CD4-positive, alpha-beta memory T cell (primary cell): ENCODE data around the gene F8. TPM values are rescaled to one million over a fixed set of nuclear protein-coding genes. Genes with fewer than 3 reads are reported as not detected.
"Not testable (repeated sequence)": the region's sequence is repeated elsewhere in the genome, so short reads cannot be mapped to it uniquely, and the experiment has no call there.

Experiments
- CTCF ChIA-PET: fragments of 350-600 bp; sonication (Branson Sonifier 250); formaldehyde crosslinking; loops from one replicate; lab custom pipeline; 2021; ENCODE audit warnings: inconsistent platforms; ENCODE audit not compliant: partially characterized antibody; lab: Charles Lee
- POLR2A ChIA-PET: fragments of 350-600 bp; sonication (Branson Sonifier 250); formaldehyde crosslinking; loops from one replicate; lab custom pipeline; 2021; ENCODE audit not compliant: partially characterized antibody; lab: Charles Lee
- DNase-seq, 5 donors: peaks; one replicate each; pipeline versions ENCODE4 v3.0.0 to v3.0.0-alpha.2; 2020 to 2022; ENCODE audit warnings: mixed read lengths in 1 of 5
- H3K27ac ChIP-seq: one replicate; pipeline ENCODE4 v1.7.0; 2013; ENCODE audit warnings: low read depth, low read length
- H3K27me3 ChIP-seq: 2 replicates; pipeline ENCODE4 v1.7.0; 2013; ENCODE audit warnings: mild to moderate bottlenecking, low read length, moderate library complexity; ENCODE audit not compliant: insufficient read depth
- H3K36me3 ChIP-seq: 2 replicates; pipeline ENCODE4 v1.7.0; 2013; ENCODE audit warnings: mild to moderate bottlenecking, low read length, moderate library complexity; ENCODE audit not compliant: insufficient read depth
- H3K4me1 ChIP-seq: 2 replicates; pipeline ENCODE4 v1.7.0; 2013; ENCODE audit warnings: mild to moderate bottlenecking, low read length, moderate library complexity; ENCODE audit not compliant: insufficient read depth
- H3K4me3 ChIP-seq, 2 donors: one replicate each; pipeline ENCODE4 v1.7.0; 2013; ENCODE audit warnings: low read length in 2 of 2, mild to moderate bottlenecking in 1 of 2
- H3K9me3 ChIP-seq, 2 donors: one replicate each; pipeline ENCODE4 v1.7.0; 2013; ENCODE audit warnings: low read length in 2 of 2, control low read depth in 1 of 2; ENCODE audit not compliant: control insufficient read depth in 1 of 2
- H3K27ac Mint-ChIP-seq, 7 donors: one replicate each; pipeline ENCODE4 v1.8.0; 2020 to 2021; ENCODE audit warnings: mixed read lengths in 7 of 7, mild to moderate bottlenecking in 6 of 7, inconsistent platforms in 3 of 7, moderate library complexity in 3 of 7
- H3K27me3 Mint-ChIP-seq, 2 donors: one replicate each; pipeline ENCODE4 v1.8.0; 2020 to 2021; ENCODE audit warnings: mixed read lengths in 2 of 2
- H3K36me3 Mint-ChIP-seq, 2 donors: one replicate each; pipeline ENCODE4 v1.8.0; 2020 to 2021; ENCODE audit warnings: mixed read lengths in 2 of 2, inconsistent platforms in 1 of 2, mild to moderate bottlenecking in 1 of 2
- H3K4me1 Mint-ChIP-seq, 4 donors: one replicate each; pipeline ENCODE4 v1.8.0; 2020 to 2021; ENCODE audit warnings: mixed read lengths in 4 of 4, mild to moderate bottlenecking in 1 of 4
- H3K4me3 Mint-ChIP-seq, 8 donors: one replicate each; pipeline ENCODE4 v1.8.0; 2020 to 2021; ENCODE audit warnings: mixed read lengths in 8 of 8, mild to moderate bottlenecking in 7 of 8, moderate library complexity in 6 of 8, inconsistent platforms in 3 of 8
- H3K9me3 Mint-ChIP-seq, 8 donors: one replicate each; pipeline ENCODE4 v1.8.0; 2020 to 2021; ENCODE audit warnings: mixed read lengths in 8 of 8, mild to moderate bottlenecking in 5 of 8, inconsistent platforms in 3 of 8, moderate library complexity in 1 of 8
- intact Hi-C: fragments of 100-400 bp; cut with micrococcal nuclease; formaldehyde crosslinking; loops from one replicate; pipeline ENCODE4 v1.15.1; 2023
- polyA plus RNA-seq, 2 donors: library from polyadenylated mRNA; unstranded; fragments of 300-500 nt; fragmentation: Illumina TruSeq; gene quantifications; one replicate each; pipeline ENCODE4 v1.2.3, GENCODE V29; 2021
- total RNA-seq, 2 experiments: library from RNA; stranded (reverse); gene quantifications; one replicate each; pipeline ENCODE4 v1.2.3, GENCODE V29; 2021

Gene F8
- total and polyA plus RNA-seq, 4 experiments from 2014 or later: 2.4 to 7.2 (median 3.7) TPM

DNA sequence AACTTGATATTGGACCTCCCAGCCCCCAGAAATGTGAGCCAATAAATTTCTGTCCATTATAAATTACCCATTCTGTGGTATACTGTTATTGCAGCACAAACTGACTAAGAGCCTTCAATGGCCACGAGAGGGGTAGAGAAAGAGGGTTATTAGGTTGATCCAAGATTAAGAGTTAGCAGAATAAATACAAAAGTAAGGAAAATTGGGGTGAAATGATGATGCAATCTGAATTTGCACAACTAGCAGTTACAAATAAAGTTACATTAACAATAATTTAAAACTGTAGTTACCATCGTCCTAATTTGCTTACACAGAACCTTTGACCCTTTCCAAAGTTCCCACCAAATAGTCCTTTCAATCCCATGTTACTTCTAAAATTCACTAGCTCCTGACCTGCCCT, 54.2 kb downstream of the F8 start:
- no peak overlapping the region for H3K4me3 ChIP-seq
- H3K9me3 ChIP-seq: no peaks in the 10 kb centered on the region
- POLR2A ChIA-PET: no interaction called here
- Mint-ChIP-seq H3K27me3 (peaks cover 0 to 1% of the 10 kb centered on the region in 2 donors), H3K4me1 (no peaks in the 10 kb centered on the region), H3K27ac (no peak overlapping the region), H3K4me3 (no peak overlapping the region), H3K9me3 (peaks cover 0 to 5% (median 0%) of the 10 kb centered on the region in 8 donors), H3K36me3 (no peaks in the 10 kb centered on the region)
- H3K27ac ChIP-seq: no peak overlapping the region
- CTCF ChIA-PET: no interaction called here
- H3K36me3 ChIP-seq: no peaks in the 10 kb centered on the region
- DNase-seq: no peak
- intact Hi-C loops: no loop called here
- H3K4me1 ChIP-seq: no peaks in the 10 kb centered on the region
- H3K27me3 ChIP-seq: no peaks in the 10 kb centered on the region

DNA sequence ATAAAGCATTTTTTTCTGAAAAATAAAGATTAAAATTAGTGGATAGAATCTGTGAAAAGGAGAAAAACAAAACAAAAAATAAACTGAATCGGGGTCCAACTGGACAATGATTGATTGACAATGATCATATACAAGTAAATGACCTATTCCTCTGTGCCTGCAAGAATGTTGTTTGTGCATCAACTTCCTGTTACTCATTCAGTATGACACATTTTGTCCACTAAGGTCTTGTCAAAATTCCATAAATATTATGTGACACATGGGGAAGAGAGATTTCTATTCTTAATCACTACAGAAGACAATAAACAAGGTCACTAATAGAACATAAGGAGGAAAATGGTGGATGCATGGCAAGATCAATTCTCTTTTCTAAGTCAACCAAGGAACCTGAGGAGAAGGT, 54.9 kb downstream of the F8 start:
- CTCF ChIA-PET: no interaction called here
- Mint-ChIP-seq H3K36me3 (no peaks in the 10 kb centered on the region), H3K27ac (peak overlapping the region in 1 of 7 donors; percentile 16), H3K4me3 (no peak overlapping the region), H3K4me1 (no peaks in the 10 kb centered on the region), H3K9me3 (peaks cover 0 to 5% (median 0%) of the 10 kb centered on the region in 8 donors), H3K27me3 (peaks cover 0 to 1% of the 10 kb centered on the region in 2 donors)
- Histone ChIP-seq H3K4me3 (no peak overlapping the region), H3K4me1 (no peaks in the 10 kb centered on the region), H3K36me3 (no peaks in the 10 kb centered on the region), H3K27ac (no peak overlapping the region), H3K27me3 (no peaks in the 10 kb centered on the region), H3K9me3 (no peaks in the 10 kb centered on the region)
- intact Hi-C loops: no loop called here
- POLR2A ChIA-PET: no interaction called here
- no peak for DNase-seq

- Histone ChIP-seq H3K4me3 (no peak overlapping the region), H3K27me3 (no peaks in the 10 kb centered on the region), H3K27ac (no peak overlapping the region), H3K36me3 (no peaks in the 10 kb centered on the region), H3K4me1 (no peaks in the 10 kb centered on the region), H3K9me3 (no peaks in the 10 kb centered on the region)
- Mint-ChIP-seq H3K4me1 (no peaks in the 10 kb centered on the region), H3K27me3 (peaks cover 5 to 6% of the 10 kb centered on the region in 2 donors), H3K27ac (no peak overlapping the region), H3K4me3 (no peak overlapping the region), H3K36me3 (no peaks in the 10 kb centered on the region), H3K9me3 (peaks cover 0 to 3% (median under 1%) of the 10 kb centered on the region in 8 donors)
- CTCF ChIA-PET: no interaction called here
- POLR2A ChIA-PET: no interaction called here
- DNase-seq: no peak
- intact Hi-C loops: no loop called here
Observed at GRCh38 chrX:154961947-154962346, 60.6 kb downstream of the F8 start.

- H3K36me3 Mint-ChIP-seq, CTCF ChIA-PET, H3K27ac ChIP-seq, H3K4me3 Mint-ChIP-seq, H3K4me1 ChIP-seq, H3K27me3 ChIP-seq, H3K27ac Mint-ChIP-seq, H3K27me3 Mint-ChIP-seq, DNase-seq, POLR2A ChIA-PET, H3K4me1 Mint-ChIP-seq, intact Hi-C loops, H3K36me3 ChIP-seq, H3K9me3 ChIP-seq, H3K4me3 ChIP-seq: not testable (repeated sequence)
- peaks cover 0 to 21% (median 13%) of the 10 kb centered on the region in 8 donors for H3K9me3 Mint-ChIP-seq
Observed at GRCh38 chrX:154955799-154956198, 66.7 kb downstream of the F8 start.

DNA sequence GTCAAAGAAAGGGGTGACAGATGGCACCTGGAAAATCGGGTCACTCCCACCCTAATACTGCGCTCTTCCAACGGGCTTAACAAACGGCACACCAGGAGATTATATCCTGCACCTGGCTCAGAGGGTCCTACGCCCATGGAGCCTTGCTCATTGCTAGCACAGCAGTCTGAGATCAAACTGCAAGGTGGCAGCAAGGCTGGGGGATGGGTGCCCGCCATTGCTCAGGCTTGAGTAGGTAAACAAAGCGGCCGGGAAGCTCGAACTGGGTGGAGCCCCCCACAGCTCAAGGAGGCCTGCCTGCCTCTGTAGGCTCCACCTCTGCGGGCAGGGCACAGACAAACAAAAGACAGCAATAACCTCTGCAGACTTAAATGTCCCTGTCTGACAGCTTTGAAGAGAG, 83.3 kb downstream of the F8 start:
- H3K9me3 ChIP-seq, H3K4me1 Mint-ChIP-seq, H3K4me1 ChIP-seq, H3K36me3 ChIP-seq, H3K4me3 Mint-ChIP-seq, H3K27me3 Mint-ChIP-seq, POLR2A ChIA-PET, intact Hi-C loops, H3K27ac Mint-ChIP-seq, H3K36me3 Mint-ChIP-seq, DNase-seq, CTCF ChIA-PET, H3K4me3 ChIP-seq, H3K27me3 ChIP-seq, H3K27ac ChIP-seq: not testable (repeated sequence)
- H3K9me3 Mint-ChIP-seq: peaks cover 0 to 15% (median 4%) of the 10 kb centered on the region in 8 donors

GRCh38 chrX:154924771-154925170, 97.8 kb downstream of the F8 start:
- H3K4me3 Mint-ChIP-seq, intact Hi-C loops, H3K4me1 Mint-ChIP-seq, CTCF ChIA-PET, H3K27ac Mint-ChIP-seq, H3K36me3 Mint-ChIP-seq, H3K4me3 ChIP-seq, H3K9me3 ChIP-seq, H3K9me3 Mint-ChIP-seq, POLR2A ChIA-PET, H3K4me1 ChIP-seq, DNase-seq, H3K27me3 ChIP-seq, H3K36me3 ChIP-seq, H3K27ac ChIP-seq: not testable (repeated sequence)
- H3K27me3 Mint-ChIP-seq: peaks cover 6 to 11% of the 10 kb centered on the region in 2 donors

DNA sequence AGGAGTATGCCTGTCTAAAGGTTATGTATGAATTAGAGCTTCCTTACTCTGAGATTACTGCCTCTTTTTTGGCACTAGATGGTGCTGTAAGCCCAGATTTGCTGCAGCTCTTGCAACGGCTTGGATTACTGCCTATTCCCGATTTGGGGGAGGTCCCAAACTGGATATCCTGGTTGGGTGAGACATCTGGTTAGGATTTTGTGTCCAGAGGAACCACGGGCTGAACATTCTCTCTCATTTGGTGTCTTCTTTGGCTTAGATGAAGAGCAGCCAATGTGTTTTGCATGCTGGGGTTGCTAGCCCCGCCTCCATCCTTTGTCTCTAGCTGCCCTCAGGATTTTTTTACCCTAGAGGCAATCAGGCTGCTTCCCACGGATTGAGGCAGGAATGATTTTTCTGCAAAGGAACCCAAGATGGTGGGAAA, 104.5 kb downstream of the F8 start:
- Histone ChIP-seq H3K4me3 (no peak overlapping the region), H3K27ac (no peak overlapping the region), H3K36me3 (no peaks in the 10 kb centered on the region), H3K4me1 (peaks cover 4% of the 10 kb centered on the region), H3K27me3 (no peaks in the 10 kb centered on the region), H3K9me3 (no peaks in the 10 kb centered on the region)
- Mint-ChIP-seq H3K4me3 (peak overlapping the region; percentile 36 to 76 (median 64)), H3K27me3 (peaks cover 5 to 6% of the 10 kb centered on the region in 2 donors), H3K36me3 (no peaks in the 10 kb centered on the region), H3K4me1 (peaks cover 0 to 5% (median 0%) of the 10 kb centered on the region in 4 donors), H3K9me3 (peaks cover 0 to 4% (median 0%) of the 10 kb centered on the region in 8 donors), H3K27ac (no peak overlapping the region)
- POLR2A ChIA-PET: no interaction called here
- DNase-seq: peak in 4 of 5 donors; percentile 31 to 37 (median 34)
- intact Hi-C loops: loop anchor here (1.0 kb wide), 1 partner anchor 62 kb away; no protein-coding TSS in a partner anchor
- CTCF ChIA-PET: interaction anchor here (0.7 to 1.7 kb wide), 17 partner anchors 9 to 231 kb away, joined by 3 to 18 read pairs (median 3); partner anchors contain the start of gene FUNDC2
